DOHH2 (cell line): Measurements from ENCODE around the gene P2RY11.

Experiments
- CTCF ChIP-seq: fragments of 200-600 bp; sonication (generic); IDR thresholded peaks from one replicate; pipeline ENCODE4 v1.5.1; 2014; ENCODE audit warnings: antibody characterized with exemption, mild to moderate bottlenecking, low read depth, low read length; ENCODE audit not compliant: poor library complexity, severe bottlenecking
- EZH2phosphoT487 ChIP-seq: fragments of 200-600 bp; sonication (generic); IDR thresholded peaks from 2 replicates; pipeline ENCODE4 v1.6.1; 2017; ENCODE audit warnings: borderline replicate concordance, mild to moderate bottlenecking, antibody characterized with exemption, low read length, moderate library complexity, mixed read lengths

GRCh38 chr19:10114651-10115391 lies 3.3 kb downstream of the P2RY11 start:
- no peak for TF ChIP-seq EZH2phosphoT487
- TF ChIP-seq CTCF: no peak
